ENCODE results near the gene SLC8B1. TPM values are rescaled to one million over a fixed set of nuclear protein-coding genes. Genes with fewer than 3 reads are reported as not detected.

The SLC8B1 gene
- polyA plus RNA-seq, 4 donors, result 11.2 to 15.1 (median 14.3) TPM

DNA sequence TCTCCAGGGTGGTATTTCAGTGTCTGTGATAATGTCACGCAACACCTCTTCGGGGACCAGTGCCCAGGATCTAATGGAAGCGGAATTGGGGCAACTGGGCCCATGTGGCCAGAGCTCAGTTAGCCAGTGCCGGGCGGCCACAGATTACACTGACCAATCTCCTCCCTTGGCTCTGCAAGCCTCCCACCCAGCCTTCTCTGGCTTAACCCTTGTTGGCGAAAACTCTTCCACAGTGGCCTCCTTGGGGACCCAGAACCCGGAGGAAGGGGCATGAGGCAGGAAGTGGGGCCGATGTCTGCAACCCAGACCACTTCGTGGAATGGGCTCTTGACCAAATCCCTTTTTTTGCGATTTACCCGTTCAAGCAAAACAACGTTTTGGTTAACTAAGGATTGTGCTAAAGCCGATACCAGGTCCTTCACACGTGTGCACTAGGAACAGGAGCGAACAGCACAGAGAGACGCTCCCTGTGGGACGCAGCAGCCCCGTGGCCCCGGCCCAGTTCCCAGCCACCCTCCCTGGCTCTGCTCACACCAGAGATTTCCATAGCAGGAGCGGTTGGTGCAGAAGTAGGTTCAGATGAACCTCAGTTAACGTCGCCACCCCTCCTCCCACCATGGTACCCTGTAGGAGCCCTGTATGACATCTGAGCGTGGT is 38.2 kb downstream of the SLC8B1 start:
- DNase-seq (ENCODE audit: low read depth in 4 of 4, low spot score in 3 of 4), result no peak

DNA sequence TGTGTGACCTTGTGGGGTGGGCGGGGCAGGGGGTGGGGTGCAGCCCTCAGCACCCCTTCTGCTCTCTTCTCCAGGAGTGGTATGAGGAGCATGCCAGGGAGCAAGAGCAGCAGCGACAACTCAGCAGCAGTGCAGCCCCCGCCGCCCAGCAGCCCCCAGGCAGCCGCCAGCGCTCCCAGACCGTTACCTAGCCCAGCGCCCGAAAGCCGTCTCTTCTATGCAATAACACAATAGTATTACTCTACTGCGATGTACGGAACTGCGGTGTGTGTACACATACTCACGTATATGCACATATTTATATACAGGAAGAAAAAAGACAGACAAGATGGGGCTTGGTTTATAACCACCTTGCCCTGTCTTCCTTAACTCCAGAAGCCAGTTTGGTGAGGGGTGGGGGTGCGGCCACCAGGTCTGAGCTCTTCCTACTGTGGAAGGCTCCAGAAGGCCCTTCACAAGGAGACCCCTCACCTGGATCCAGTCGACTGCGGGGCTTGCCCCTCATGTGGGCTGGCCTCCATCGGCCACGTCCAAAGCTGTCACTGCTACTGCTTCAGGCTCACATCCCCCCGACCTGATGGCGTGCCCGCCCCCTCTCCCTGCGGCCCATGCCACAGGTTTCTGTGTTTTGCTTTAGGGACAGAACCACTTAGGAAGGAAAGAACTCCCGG is 38.9 kb downstream of the SLC8B1 start:
- DNase-seq (ENCODE audit: low read depth in 4 of 4, low spot score in 3 of 4), result no peak

GRCh38 chr12:113293100-113293499 is 41.8 kb downstream of the SLC8B1 start:
- no peak for DNase-seq (ENCODE audit: low read depth in 4 of 4, low spot score in 3 of 4)

DNA sequence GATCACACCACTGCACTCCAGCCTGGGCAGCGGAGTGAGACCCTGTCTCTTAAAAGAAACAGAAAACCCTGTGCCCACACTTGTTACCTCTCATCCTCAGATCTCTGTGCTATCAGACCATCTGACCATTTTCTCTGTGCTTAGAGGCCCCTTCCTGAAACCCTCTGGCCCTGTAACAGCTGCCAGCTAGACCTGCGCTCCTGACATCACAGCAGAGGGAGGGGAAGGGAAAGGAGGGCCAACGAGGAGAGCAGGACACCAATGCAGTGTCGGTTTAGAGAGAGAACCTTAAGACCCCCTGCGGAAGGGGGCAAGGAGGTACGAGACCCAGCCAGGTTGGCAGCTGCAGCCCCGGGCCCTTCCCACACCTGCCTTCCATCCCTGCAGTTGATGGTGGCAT is 42.4 kb downstream of the SLC8B1 start:
- DNase-seq (ENCODE audit: low read depth in 4 of 4, low spot score in 3 of 4), result no peak

- no peak for DNase-seq (ENCODE audit: low read depth in 4 of 4, low spot score in 3 of 4)
Measured at GRCh38 chr12:113292091-113292490, 42.8 kb downstream of the SLC8B1 start.

GRCh38 chr12:113291586-113291985 is 43.3 kb downstream of the SLC8B1 start:
- DNase-seq (ENCODE audit: low read depth in 4 of 4, low spot score in 3 of 4), result no peak

- DNase-seq (ENCODE audit: low read depth in 4 of 4, low spot score in 3 of 4), result no peak
Measured at GRCh38 chr12:113290506-113290905, 44.4 kb downstream of the SLC8B1 start.

DNA sequence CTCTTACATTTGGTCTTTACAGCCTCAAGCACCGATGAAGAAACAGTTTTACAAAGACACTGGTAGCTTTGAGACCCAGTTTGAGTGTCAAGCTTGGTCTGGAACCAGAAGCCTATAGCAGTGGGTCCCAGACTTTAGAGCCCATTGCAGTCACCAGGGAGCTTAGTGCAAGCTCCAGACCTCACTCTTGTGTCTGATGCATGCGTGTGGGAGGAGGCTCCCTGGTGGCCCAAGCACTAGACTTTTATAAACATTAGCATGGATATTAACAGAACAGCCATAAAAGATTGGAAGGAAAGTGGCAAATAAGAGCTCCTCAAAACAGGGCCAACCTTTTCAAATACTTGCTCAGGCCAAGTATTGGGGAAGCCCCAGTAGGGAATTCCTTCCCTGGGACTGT is 45.5 kb downstream of the SLC8B1 start:
- no peak for DNase-seq (ENCODE audit: low read depth in 4 of 4, low spot score in 3 of 4)

- no peak for DNase-seq (ENCODE audit: low read depth in 4 of 4, low spot score in 3 of 4)
Measured at GRCh38 chr12:113287899-113288282, 47.0 kb downstream of the SLC8B1 start.

DNA sequence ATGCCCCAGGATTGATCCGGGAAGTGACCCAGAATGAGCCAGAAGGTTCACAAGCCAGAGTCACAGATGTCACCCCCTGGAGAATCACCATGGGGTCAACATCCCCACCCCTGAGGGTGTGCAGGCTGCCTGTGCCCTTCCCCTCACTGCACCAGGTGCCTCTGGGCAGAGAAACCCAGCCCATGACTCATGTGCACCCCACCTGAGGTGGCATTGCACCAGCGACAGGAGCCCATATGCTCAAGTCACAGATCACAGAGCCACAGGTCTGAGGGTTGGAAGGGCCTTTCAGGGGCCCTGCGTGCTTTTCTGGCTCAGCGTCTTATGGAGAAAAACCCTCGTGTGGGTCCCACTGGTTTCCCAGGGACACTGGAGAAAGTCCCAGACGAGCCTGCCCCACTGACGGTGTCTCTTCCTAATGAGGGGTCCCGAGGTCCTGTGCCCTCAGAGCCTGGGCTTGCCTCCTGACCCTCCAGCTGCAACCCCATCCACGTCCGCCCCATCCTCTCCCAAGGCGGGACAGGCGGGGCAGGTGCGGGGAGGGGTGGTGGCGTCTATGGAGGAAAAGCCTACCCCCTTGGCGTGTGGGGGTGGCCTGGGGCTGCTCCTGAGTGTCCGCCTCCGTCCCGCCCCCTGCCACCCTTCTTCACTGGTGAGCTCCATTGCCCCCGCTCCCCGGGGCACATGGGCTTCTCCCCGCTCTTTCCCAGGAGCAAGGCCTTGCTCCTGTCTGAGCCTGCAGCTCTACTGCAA is 47.6 kb downstream of the SLC8B1 start:
- no peak for DNase-seq (ENCODE audit: low read depth in 4 of 4, low spot score in 3 of 4)

GRCh38 chr12:113286712-113287111 is 48.2 kb downstream of the SLC8B1 start:
- DNase-seq (ENCODE audit: low read depth in 4 of 4, low spot score in 3 of 4), result no peak

GRCh38 chr12:113285679-113286610 is 49.0 kb downstream of the SLC8B1 start:
- no peak for DNase-seq (ENCODE audit: low read depth in 4 of 4, low spot score in 3 of 4)

DNA sequence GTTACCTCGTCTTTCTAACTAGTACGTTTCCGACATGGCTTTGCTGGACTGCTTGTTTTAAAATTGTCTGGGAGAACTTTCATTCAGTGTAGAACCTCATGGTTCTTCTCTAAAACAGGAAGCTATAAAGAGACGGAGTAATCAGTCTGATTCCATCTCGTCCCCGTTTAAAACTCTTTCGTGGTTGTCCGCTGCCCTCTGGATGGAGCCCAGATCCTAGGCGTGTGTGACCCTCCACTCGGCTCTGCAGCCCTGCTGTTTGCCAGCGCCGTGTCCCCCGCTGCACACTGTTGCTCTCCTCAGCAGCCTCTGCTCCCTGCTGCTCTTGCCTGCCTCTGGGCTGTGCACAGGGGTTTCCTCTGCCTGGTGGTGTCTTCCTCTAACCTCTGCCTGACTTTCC is 50.2 kb downstream of the SLC8B1 start:
- no peak for DNase-seq (ENCODE audit: low read depth in 4 of 4, low spot score in 3 of 4)

- DNase-seq (ENCODE audit: low read depth in 4 of 4, low spot score in 3 of 4), result no peak
Measured at GRCh38 chr12:113278633-113279032, 56.3 kb downstream of the SLC8B1 start.

- DNase-seq (ENCODE audit: low read depth in 4 of 4, low spot score in 3 of 4), result no peak
Measured at GRCh38 chr12:113278141-113278540, 56.8 kb downstream of the SLC8B1 start.

DNA sequence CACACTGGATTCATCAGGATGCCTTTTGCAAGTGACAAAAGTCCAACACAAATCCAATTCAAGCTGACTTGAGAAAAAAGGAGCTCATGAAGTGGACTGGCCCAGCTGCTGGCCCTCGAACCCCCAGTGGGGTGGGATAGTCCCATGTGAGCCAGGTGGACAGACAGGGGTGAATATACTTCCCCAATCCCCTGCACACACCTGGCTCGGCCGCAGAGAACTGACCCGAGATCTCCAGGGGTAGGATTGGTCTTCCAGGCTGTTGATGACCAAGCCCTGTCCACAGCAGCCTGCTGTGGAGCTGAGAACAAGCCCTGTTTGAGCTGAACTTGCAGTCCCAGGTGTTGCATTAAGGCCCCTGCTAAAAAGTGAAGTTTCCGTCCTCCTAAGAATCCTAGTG is 57.4 kb downstream of the SLC8B1 start:
- no peak for DNase-seq (ENCODE audit: low read depth in 4 of 4, low spot score in 3 of 4)

DNA sequence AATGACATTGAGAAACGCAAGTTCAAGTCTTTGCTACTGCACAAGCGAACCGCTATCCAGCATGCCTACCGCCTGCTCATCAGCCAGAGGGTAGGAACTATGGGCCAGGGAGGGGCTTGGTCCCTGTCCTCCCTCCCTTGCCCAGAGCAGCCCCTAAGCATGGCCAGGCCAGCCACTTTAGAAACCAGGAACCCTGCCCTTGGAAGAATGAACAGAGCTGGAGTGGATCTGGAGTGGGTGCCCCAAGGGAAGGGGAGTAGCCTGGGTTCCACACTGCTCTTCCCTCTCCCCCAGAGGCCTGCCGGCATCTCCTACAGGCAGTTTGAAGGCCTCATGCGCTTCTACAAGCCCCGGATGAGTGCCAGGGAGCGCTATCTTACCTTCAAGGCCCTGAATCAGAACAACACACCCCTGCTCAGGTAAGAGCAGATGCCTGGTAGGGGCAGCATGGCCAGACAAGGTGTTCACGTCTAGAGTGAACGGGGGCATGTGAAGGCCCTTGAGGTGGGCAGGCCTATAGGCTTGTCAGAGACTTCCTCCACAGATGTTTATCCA is 57.9 kb downstream of the SLC8B1 start:
- DNase-seq (ENCODE audit: low read depth in 4 of 4, low spot score in 3 of 4), result no peak

GRCh38 chr12:113276306-113276705 is 58.6 kb downstream of the SLC8B1 start:
- no peak for DNase-seq (ENCODE audit: low read depth in 4 of 4, low spot score in 3 of 4)

- no peak for DNase-seq (ENCODE audit: low read depth in 4 of 4, low spot score in 3 of 4)
Measured at GRCh38 chr12:113274848-113275247, 60.1 kb downstream of the SLC8B1 start.

GRCh38 chr12:113273053-113273725 is 61.7 kb downstream of the SLC8B1 start:
- DNase-seq (ENCODE audit: low read depth in 4 of 4, low spot score in 3 of 4), result no peak

Measured in right renal pelvis (tissue), 4 donors.